SK-N-SH (cell line): ENCODE data around the gene INPP5K. TPM values are rescaled to one million over a fixed set of nuclear protein-coding genes. Genes with fewer than 3 reads are reported as not detected.
"Not testable (repeated sequence)": the region's sequence is repeated elsewhere in the genome, so short reads cannot be mapped to it uniquely, and the experiment has no call there.

Experiments used
- CTCF ChIA-PET: fragments of 300-600, 350-600 bp; formaldehyde crosslinking; extraction: SDS; loops from one replicate; lab custom pipeline; 2021; lab: Yijun Ruan, JAX
- POLR2A ChIA-PET: fragments of 350-600 bp; sonication (Branson Sonifier 250); formaldehyde crosslinking; extraction: SDS; loops from one replicate; lab custom pipeline; 2020; ENCODE audit warnings: antibody characterized with exemption, inconsistent platforms; lab: Yijun Ruan, JAX
- DNase-seq: peaks from one replicate; pipeline ENCODE4 v3.0.0; 2012
- H2AFZ ChIP-seq: fragments of 200-600 bp; sonication (generic); 2 replicates; pipeline ENCODE4 v1.8.1; 2016; ENCODE audit warnings: antibody characterized with exemption, mild to moderate bottlenecking, low read depth
- H3F3A ChIP-seq: fragments of 200-600 bp; sonication (generic); replicated peaks from 2 replicates; pipeline ENCODE3; 2016; ENCODE audit warnings: antibody characterized with exemption, mild to moderate bottlenecking; ENCODE audit not compliant: insufficient read depth
- H3K27ac ChIP-seq, 2 experiments: fragments of 200-500 bp in 1 of 2; fragments of 200-600 bp in 1 of 2; sonication (Bioruptor generic) in 1 of 2; sonication (generic), shearing (Covaris generic) in 1 of 2; 2 replicates each; pipeline versions ENCODE4 v1.5.1 to v1.6.1; 2014 to 2016; ENCODE audit warnings: low read depth in 2 of 2, inconsistent platforms in 1 of 2, low read length in 1 of 2, mild to moderate bottlenecking in 1 of 2, mixed read lengths in 1 of 2
- H3K27me3 ChIP-seq: fragments of 200-600 bp; sonication (generic), shearing (Covaris generic); 2 replicates; pipeline ENCODE4 v1.6.1; 2016; ENCODE audit warnings: mixed run types; ENCODE audit not compliant: insufficient read depth
- H3K36me3 ChIP-seq, 2 experiments: fragments of 200-500 bp in 1 of 2; fragments of 200-600 bp in 1 of 2; sonication (Bioruptor generic) in 1 of 2; sonication (generic) in 1 of 2; replicated peaks in 1 of 2; 2 replicates each; pipeline versions ENCODE3 to v1.5.1; 2014 to 2016; ENCODE audit warnings: low read length in 1 of 2, mild to moderate bottlenecking in 1 of 2; ENCODE audit not compliant: insufficient read depth in 2 of 2, control insufficient read depth in 1 of 2
- H3K4me1 ChIP-seq, 2 experiments: fragments of 200-500 bp in 1 of 2; fragments of 200-600 bp in 1 of 2; sonication (Bioruptor generic) in 1 of 2; sonication (generic), shearing (Covaris generic) in 1 of 2; 2 replicates each; pipeline versions ENCODE4 v1.5.1 to v1.6.1; 2014 to 2016; ENCODE audit warnings: low read depth in 1 of 2, low read length in 1 of 2, mixed run types in 1 of 2; ENCODE audit not compliant: insufficient read depth in 2 of 2, control insufficient read depth in 1 of 2
- H3K4me2 ChIP-seq: fragments of 200-600 bp; sonication (generic), shearing (Covaris generic); 2 replicates; pipeline ENCODE4 v1.6.1; 2017; ENCODE audit warnings: mixed run types
- H3K4me3 ChIP-seq, 2 experiments: fragments of 200-500 bp in 1 of 2; fragments of 200-600 bp in 1 of 2; sonication (Bioruptor generic) in 1 of 2; sonication (generic), shearing (Covaris generic) in 1 of 2; 2 replicates each; pipeline versions ENCODE4 v1.5.1 to v1.8.1; 2014 to 2016; ENCODE audit warnings: low read depth in 2 of 2, inconsistent platforms in 1 of 2, low read length in 1 of 2, mild to moderate bottlenecking in 1 of 2, mixed read lengths in 1 of 2, moderate library complexity in 1 of 2
- H3K79me2 ChIP-seq: fragments of 200-600 bp; sonication (generic); 2 replicates; pipeline ENCODE4 v1.8.1; 2017; ENCODE audit warnings: mild to moderate bottlenecking; ENCODE audit not compliant: insufficient read depth
- H3K9ac ChIP-seq: fragments of 200-600 bp; sonication (generic); 2 replicates; pipeline ENCODE4 v1.6.1; 2017; ENCODE audit warnings: mixed run types
- H3K9me2 ChIP-seq: fragments of 200-600 bp; sonication (generic); 2 replicates; pipeline ENCODE4 v1.6.1; 2017; ENCODE audit warnings: mixed run types
- H3K9me3 ChIP-seq: fragments of 200-600 bp; sonication (generic); 2 replicates; pipeline ENCODE4 v1.6.1; 2017; ENCODE audit warnings: mixed run types, mild to moderate bottlenecking, moderate library complexity
- H4K20me1 ChIP-seq: fragments of 200-600 bp; sonication (generic); 2 replicates; pipeline ENCODE4 v1.6.1; 2017; ENCODE audit warnings: mild to moderate bottlenecking, mixed run types; ENCODE audit not compliant: insufficient read depth
- ELF1 ChIP-seq: IDR thresholded peaks from 2 replicates; pipeline ENCODE4 v1.4.0; 2012
- EP300 ChIP-seq, 2 experiments: IDR thresholded peaks; 2 replicates each; pipeline versions ENCODE4 v1.4.0 to v1.6.1; 2012; ENCODE audit warnings: borderline replicate concordance in 1 of 2, low read depth in 1 of 2, low read length in 1 of 2
- EZH2phosphoT487 ChIP-seq: fragments of 200-600 bp; sonication (generic); IDR thresholded peaks from 2 replicates; pipeline ENCODE4 v1.6.1; 2017; ENCODE audit warnings: low read depth, mixed run types, mild to moderate bottlenecking, antibody characterized with exemption, moderate library complexity, borderline replicate concordance
- FOXJ3 ChIP-seq: sonication (generic); formaldehyde crosslinking; IDR thresholded peaks from 2 replicates; pipeline ENCODE4 v1.5.1; 2020; ENCODE audit warnings: mild to moderate bottlenecking, missing genetic modification reagents
- FOXM1 ChIP-seq: IDR thresholded peaks from 2 replicates; pipeline ENCODE4 v1.4.0; 2012; ENCODE audit warnings: low read depth, mild to moderate bottlenecking
- GABPA ChIP-seq: IDR thresholded peaks from 2 replicates; pipeline ENCODE4 v1.4.0; 2012; ENCODE audit warnings: low read depth, mild to moderate bottlenecking
- GATA2 ChIP-seq: sonication (generic); formaldehyde crosslinking; IDR thresholded peaks from 2 replicates; pipeline ENCODE4 v1.5.0; 2020; ENCODE audit warnings: mild to moderate bottlenecking, missing genetic modification reagents
- MAX ChIP-seq: IDR thresholded peaks from 2 replicates; pipeline ENCODE4 v1.4.0; 2012; ENCODE audit warnings: low read depth
- MXI1 ChIP-seq: IDR thresholded peaks from 2 replicates; pipeline ENCODE4 v1.6.1; 2012; ENCODE audit warnings: mild to moderate bottlenecking, low read depth, low read length, improper control_type of control experiment
- NRF1 ChIP-seq: IDR thresholded peaks from 2 replicates; pipeline ENCODE4 v1.6.1; 2012; ENCODE audit warnings: low read depth, mild to moderate bottlenecking, low read length
- RAD21 ChIP-seq: IDR thresholded peaks from 2 replicates; pipeline ENCODE4 v1.6.1; 2012; ENCODE audit warnings: mild to moderate bottlenecking, low read length
- RCOR1 ChIP-seq: fragments of 150-350 bp; IDR thresholded peaks from 2 replicates; pipeline ENCODE4 v1.6.1; 2017; ENCODE audit warnings: antibody characterized with exemption, low read length
- REST ChIP-seq: IDR thresholded peaks from 2 replicates; pipeline ENCODE4 v1.6.1; 2012; ENCODE audit warnings: mild to moderate bottlenecking, low read depth, low read length, moderate library complexity
- SIN3A ChIP-seq: IDR thresholded peaks from 2 replicates; pipeline ENCODE4 v1.6.1; 2012; ENCODE audit warnings: low read depth, mild to moderate bottlenecking, low read length, moderate library complexity, borderline replicate concordance
- SMC3 ChIP-seq: IDR thresholded peaks from 2 replicates; pipeline ENCODE4 v1.6.1; 2012; ENCODE audit warnings: low read depth, low read length, improper control_type of control experiment
- TAF1 ChIP-seq: IDR thresholded peaks from 2 replicates; pipeline ENCODE4 v1.6.1; 2012; ENCODE audit warnings: low read depth, mild to moderate bottlenecking, low read length, moderate library complexity, borderline replicate concordance
- TCF12 ChIP-seq: IDR thresholded peaks from 2 replicates; pipeline ENCODE4 v1.4.0; 2012
- USF2 ChIP-seq: fragments of 150-350 bp; IDR thresholded peaks from 2 replicates; pipeline ENCODE4 v1.6.1; 2017; ENCODE audit warnings: antibody characterized with exemption, low read length, low read depth, borderline replicate concordance
- YY1 ChIP-seq: IDR thresholded peaks from 2 replicates; pipeline ENCODE4 v1.4.0; 2012; ENCODE audit warnings: low read depth, mild to moderate bottlenecking
- whole genome bisulfite sequencing: methylation state at CpG from one replicate; pipeline ENCODE4 v1.1.6; 2017; ENCODE audit warnings: low lambda C conversion rate; 5-methylcytosine and 5-hydroxymethylcytosine counted together
- polyA plus RNA-seq, 3 experiments: library from polyadenylated mRNA; depleted of rRNA; stranded (reverse); fragments of >200 nt; gene quantifications; 2 replicates each; pipeline ENCODE4 v1.2.3, GENCODE V29; 2012

INPP5K gene
- polyA plus RNA-seq, 1 of the 3 experiments (the other 2 are of a cell fraction), result 26.2 TPM

GRCh38 chr17:1452836-1453235 is 63.6 kb downstream of the INPP5K start (continued):
- no peak for TF ChIP-seq USF2
- no peak for TF ChIP-seq MXI1
- no peak for TF ChIP-seq NRF1
- no peak for TF ChIP-seq REST

- Histone ChIP-seq H3K79me2 (peaks cover 100% of the 10 kb centered on the region), H3K36me3 (peaks cover 3 to 21% of the 10 kb centered on the region in 2 experiments), H3F3A (peaks cover 14% of the 10 kb centered on the region), H4K20me1 (peaks cover 99% of the 10 kb centered on the region)
- H3K4me1 ChIP-seq, H3K9me3 ChIP-seq, H3K27me3 ChIP-seq, H3K9me2 ChIP-seq, H3K4me3 ChIP-seq, POLR2A ChIA-PET, H2AFZ ChIP-seq, DNase-seq, H3K27ac ChIP-seq, H3K4me2 ChIP-seq, H3K9ac ChIP-seq: not testable (repeated sequence)
- WGBS, result 97% methylated on average over 21 of the region's 21 CpGs
- CTCF ChIA-PET, result interaction anchor here (2.0 kb wide), 1 partner anchor 85 kb away, joined by 5 read pairs; no protein-coding TSS in a partner anchor
Observed at GRCh38 chr17:1450261-1450660, 66.2 kb downstream of the INPP5K start.

- Histone ChIP-seq H3K4me1 (peaks cover 0 to under 1% of the 10 kb centered on the region in 2 experiments; a peak in 1 of 4 replicates), H3K36me3 (peaks cover 3 to 21% of the 10 kb centered on the region in 2 experiments), H3K9ac (no peak overlapping the region), H3K4me3 (no peak overlapping the region), H3K27me3 (no peaks in the 10 kb centered on the region), H4K20me1 (peaks cover 97% of the 10 kb centered on the region), H3K27ac (no peak overlapping the region), H3K79me2 (peaks cover 100% of the 10 kb centered on the region), H3K4me2 (no peak overlapping the region), H3F3A (peaks cover 14% of the 10 kb centered on the region), H2AFZ (no peak overlapping the region), H3K9me3 (no peaks in the 10 kb centered on the region), H3K9me2 (no peaks in the 10 kb centered on the region)
- CTCF ChIA-PET, result interaction anchor here (2.0 kb wide), 1 partner anchor 84 kb away, joined by 5 read pairs; no protein-coding TSS in a partner anchor
- 91% methylated on average over 5 of the region's 5 CpGs for WGBS
- DNase-seq, result no peak
- POLR2A ChIA-PET, result no interaction called here
- TF ChIP-seq YY1 (no peak), GATA2 (no peak), GABPA (no peak), SMC3 (no peak), FOXM1 (no peak), TAF1 (no peak), ELF1 (no peak), SIN3A (no peak), EP300 (IDR thresholded peaks at IDR 0.05; ENCODE audit: borderline replicate concordance in 1 of 2, low read depth in 1 of 2, low read length in 1 of 2) (no peak), RAD21 (no peak), FOXJ3 (no peak), MAX (no peak), RCOR1 (no peak), EZH2phosphoT487 (no peak), TCF12 (no peak)
Observed at GRCh38 chr17:1449412-1449967, 66.9 kb downstream of the INPP5K start.
